Medulla oblongata (tissue), 1 donor: ENCODE results near the gene MAOB.
"Not testable (repeated sequence)": the region's sequence is repeated elsewhere in the genome, so short reads cannot be mapped to it uniquely, and the experiment has no call there.

ENCODE experiments used
- DNase-seq: peaks from one replicate; pipeline ENCODE4 v3.0.0-alpha.2; 2015; ENCODE audit errors: extremely low spot score

The MAOB gene

DNA sequence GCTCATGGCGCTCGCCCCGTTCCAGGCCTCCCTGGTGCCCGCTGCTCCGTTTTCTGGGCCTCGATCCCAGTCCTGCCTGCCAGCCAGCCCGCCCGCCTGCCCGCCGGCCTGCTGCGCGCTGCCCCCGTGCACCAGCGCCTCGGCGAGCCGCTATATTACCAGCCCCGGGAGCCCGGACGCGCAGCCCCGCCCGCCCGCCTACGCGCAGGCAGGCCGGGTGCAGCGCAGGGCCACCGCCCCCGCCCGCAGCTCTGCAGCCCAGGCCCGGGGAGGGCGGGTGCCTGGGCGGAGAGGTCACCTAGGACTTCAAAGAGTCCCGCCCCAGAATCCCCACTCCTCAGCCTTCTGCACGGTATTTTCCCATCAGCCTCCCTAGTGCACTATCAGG is at the start of gene MAOB:
Gene MAOB, minus strand, starts transcription at position 157 of the 388 bp plus-strand sequence. Its CDS starts 151 bp downstream, at position 6.
- DNase-seq, result peak; percentile 3

DNA sequence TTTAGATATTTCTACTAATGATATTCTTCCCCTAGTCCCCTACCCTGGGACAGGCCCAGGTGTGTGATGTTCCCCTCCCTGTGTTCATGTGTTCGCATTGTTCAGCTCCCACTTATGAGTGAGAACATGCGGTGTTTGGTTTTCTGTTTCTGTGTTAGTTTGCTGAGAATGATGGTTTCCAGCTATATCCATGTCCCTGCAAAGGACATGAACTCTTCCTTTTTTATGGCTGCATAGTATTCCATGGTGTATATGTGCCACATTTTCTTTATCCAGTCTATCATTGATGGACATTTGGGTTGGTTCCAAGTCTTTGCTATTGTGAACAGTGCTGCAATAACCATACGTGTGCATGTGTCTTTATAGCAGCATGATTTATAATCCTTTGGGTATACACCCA is 39.8 kb upstream of the MAOB start:
- not testable (repeated sequence) for DNase-seq

DNA sequence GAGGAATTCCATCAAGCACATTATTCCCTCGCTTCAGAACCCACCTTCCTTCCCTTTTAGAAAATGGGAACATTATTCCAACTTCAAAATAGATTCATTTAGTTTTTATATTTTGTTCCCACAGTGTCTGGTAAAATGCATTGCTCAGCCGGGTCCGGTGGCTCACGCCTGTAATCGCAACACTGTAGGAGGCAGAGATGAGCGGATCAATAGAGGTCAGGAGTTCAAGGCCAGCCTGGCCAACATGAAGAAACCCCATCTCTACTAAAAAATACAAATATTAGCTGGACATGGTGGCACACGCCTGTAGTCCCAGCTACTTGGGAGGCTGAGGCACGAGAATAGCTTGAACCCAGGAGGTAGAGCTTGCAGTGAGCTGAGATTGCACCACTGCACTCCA is 28.5 kb upstream of the MAOB start:
- not testable (repeated sequence) for DNase-seq

DNA sequence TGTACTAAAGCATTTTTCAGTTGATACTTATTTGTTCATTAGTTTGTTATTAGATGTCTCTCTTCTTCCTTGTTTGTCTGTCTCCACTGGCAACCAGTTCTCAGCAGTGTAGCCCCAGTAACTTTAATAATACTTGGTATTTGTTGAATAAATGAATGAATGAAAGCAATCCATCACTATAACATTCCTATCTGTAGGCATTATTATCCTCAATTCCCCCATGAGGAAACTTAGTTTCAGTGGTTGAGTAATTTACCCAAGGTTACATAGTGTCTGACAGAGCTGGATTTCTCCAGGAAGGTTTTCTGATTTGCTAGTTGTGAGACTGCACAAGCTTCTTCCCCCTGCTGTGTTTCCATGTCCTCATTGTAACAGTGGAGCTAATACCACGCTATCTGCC is 27.8 kb upstream of the MAOB start:
- DNase-seq, result no peak

DNA sequence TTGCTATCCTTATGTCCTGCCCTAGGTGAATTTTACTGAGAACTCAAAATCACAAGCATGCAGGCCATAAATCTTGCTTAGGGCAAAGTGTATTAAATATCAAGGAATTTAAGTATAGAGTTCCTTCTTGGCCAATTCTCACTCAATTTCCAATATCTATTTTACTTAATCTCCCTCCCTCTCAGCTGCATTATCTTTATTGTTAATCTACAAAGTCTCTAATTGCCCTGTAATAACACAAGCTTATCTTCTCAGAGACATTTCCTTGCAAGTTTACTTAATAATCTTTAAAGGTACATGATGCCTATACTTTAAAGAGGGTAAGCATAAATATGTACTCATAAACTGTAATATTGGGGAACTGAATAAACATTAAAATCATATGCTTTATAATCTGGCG is 26.9 kb upstream of the MAOB start:
- DNase-seq, result no peak

DNA sequence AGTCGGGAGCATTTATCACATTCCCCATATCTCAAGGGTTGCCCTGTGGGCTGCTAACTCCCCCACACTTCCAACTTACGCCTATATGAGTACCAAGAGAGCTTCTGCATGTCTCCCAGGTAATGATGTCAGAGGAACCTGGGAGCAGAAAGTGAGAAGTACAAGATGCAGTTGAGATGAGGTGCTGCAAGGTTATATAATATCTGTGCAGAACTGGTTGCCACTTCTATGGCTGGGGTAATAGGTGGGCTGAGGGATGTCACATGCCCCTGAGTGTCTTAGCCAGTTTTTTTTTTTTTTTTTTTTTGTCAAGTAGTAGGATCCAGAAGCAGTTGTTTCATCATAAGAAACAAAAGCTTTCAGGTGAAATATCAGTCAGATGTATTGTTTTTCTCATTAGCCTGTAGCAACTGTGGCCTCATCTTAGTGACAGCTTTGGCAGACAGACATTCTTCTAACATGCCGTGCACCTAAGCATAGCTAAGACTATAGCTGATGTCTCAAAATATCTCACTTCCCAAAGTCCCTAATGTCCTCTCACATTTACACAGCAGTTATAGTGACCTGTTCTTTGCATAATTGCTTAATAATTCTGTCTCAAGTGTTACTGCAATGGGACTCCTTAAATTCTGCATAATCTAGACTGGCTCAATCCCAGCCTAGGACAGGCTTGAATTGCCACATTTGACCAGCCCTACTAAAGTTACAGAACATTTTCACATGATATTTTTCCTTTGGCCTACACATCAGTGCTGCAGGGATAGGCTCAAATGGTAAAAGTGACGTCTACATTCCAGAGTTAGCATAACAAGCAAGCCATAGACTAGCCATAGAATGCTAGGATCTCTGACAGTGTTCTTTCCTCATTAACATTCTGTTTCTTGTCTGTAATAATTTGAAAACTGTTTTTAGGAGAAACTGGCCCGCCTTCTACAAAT is 17.9 kb upstream of the MAOB start:
- DNase-seq, result no peak

DNA sequence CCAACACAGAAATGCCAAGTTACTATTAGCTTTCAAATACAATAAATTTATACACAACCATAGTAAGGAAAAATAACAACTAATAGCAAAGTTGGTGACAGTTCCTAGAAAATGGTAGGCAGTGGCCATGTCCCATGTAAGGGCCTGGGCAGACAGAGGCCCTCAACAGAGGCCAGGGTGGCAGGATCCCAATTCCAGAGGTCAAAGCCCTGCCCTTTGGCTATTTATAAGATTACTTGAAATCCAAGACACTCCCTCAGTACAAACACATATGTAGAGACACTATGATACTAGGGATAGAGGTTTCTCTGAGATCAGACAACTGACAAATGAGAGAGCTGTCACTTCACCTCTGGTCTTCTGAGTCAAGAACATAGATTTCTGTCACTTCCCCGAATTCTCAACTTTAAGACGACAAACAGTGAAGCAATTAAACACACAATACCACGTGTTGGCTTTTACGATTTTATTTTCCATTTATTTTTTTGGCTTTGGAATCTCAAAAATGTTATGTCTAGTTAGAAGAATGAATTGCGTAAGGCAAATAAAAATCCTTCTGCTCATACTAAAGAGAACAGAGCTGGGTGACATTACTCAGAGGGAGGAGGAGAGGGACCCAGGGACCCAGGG is 16.3 kb upstream of the MAOB start:
- DNase-seq, result no peak

DNA sequence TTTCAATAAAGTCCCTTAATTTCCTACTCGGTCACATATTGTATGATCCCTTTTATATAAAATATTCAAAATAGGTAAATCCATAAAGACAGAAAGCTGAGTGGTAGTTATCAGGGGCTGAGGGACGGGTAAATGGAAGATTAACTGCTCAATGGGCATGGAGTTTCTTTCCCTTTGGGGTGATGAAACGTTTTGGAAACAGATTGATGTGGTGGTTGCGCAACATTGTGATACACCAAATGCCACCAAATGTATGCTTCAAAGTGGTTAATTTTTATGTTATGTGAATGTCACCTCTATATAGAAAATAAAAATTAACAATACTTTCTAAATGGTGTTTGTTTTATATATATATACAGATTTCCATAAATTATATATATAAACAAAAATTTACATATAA is 15.0 kb upstream of the MAOB start:
- DNase-seq, result no peak

DNA sequence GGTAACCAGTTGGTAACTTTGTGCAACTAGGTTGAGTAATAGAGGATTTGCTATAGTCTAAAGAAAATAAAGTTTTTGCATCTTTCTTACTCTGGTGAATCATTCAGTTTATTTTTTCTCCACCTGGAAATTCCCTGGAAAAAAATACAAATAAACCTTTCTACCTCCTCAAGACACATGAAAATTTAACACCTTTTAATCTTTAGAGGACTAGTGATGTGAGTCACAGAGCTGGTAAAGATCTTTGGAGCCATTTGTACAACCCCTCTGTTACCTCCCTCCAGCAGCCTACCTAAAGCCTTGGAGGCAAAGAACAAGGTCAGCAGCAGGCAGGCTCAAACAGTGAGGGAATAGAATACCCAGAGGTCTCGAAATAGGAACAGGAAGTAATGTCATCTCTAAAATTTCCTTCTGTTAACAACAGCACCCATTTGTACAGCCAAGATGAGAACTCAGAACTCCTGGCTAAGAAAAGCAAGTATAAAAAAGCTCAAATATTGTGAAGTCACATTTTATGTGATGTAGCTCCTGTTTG is 10.2 kb upstream of the MAOB start:
- DNase-seq, result no peak

DNA sequence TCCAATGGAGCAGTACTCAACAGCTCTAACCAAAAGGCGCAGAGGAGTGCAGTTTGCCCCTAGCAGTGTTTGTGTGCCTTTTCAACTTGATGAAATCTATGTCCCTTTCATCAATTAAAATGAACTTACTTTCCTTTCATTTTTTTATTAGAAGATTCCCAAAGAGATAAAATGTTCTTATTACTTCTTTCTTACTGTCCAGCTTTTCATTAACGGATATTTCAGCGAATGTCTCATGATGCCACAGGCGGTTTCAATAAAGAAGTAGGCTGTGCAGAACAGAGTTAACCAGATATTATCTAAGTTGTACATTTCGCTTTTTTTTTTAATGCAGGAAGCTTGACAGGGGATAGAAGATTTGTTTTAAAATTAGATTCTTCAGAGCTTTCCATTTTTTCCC is 3.4 kb upstream of the MAOB start:
- no peak for DNase-seq

DNA sequence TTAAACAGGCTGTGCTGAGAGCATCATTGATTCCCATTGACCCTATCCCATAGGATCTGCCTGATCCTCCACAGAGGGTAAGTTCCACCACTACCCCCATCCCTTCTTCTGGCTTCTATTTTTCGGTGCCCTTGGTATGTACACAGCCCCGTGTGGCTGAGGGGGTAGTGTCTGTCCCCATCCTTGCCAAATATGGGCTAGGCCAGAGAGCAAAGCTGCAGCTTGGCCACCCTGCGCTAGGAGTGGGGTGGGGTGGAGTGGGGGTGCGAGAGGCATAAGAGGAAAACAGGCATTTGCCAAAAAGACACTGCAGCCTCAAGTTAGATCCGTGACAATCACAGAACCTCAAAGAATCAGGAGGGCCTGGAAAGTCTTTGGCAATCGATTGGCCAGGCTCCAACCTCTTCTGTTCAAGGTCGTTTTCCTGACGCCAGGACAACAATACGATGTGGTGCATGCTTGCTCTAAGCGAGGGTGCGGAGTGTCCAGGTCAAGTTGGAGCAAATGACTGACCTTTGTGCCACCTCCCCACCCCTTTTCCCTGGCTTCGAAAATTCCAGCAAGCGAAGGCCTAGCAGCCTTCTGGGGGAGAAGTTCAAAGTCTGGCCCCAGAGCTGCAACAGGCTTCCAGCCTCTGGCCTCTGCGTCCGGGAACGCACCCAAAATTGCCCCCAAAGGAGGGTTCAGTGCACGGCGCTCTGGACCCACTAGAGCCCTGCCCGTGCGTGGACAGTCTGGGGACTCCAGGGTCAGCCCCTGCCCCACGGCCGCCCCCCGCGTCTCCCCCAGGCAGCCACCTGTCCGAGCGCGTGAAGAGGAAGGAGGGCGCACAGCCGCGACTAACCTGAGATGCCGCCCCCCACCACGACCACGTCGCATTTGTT is 598 bp downstream of the MAOB start:
- no peak for DNase-seq

DNA sequence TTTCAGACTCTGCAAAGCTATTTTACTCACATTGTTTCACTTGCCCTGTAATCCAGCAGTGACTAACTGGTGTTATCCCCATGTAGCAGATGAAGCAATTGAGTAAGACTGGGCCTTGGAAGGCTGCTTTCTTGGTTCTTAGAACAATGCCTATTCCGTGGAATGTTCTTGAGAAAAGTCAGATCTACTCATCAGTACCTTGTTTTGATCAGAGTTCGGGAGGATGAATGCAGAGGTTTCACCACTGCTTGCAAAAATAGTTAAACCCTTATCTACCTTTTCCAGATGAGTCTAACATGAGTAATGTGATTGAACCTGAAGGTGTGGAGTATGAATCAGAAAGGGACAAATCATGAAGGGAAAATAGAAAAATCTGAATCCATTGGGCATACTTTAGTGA is 1.8 kb downstream of the MAOB start:
- DNase-seq, result no peak

DNA sequence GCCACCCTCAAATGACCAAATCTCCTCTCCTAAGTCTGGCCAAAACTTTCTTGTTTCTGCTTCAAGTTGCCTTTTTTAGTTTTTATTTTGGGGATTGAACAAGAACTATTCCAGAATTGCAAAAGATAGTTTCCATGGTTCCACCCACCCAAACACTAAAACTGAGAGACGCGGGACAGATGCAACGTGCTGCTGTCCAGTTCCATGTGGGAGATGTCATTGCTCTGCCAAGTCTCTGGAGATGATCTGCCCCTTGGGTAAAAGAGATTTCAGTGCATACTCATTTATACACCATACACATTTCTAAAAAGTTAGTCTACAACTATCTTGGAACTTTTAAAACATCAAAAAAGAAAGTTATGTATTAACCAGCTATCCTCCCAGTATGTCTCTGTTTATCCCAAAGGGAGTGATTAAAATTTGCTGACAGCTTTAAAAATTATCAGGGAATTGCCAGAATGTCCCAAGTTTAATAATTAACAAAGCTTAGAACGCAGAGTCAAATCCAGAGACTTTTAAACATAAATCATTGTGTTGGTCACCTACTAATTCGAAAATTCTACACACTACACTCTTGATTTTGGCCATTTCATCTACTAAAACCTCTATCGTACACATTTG is 3.2 kb downstream of the MAOB start:
- no peak for DNase-seq

DNA sequence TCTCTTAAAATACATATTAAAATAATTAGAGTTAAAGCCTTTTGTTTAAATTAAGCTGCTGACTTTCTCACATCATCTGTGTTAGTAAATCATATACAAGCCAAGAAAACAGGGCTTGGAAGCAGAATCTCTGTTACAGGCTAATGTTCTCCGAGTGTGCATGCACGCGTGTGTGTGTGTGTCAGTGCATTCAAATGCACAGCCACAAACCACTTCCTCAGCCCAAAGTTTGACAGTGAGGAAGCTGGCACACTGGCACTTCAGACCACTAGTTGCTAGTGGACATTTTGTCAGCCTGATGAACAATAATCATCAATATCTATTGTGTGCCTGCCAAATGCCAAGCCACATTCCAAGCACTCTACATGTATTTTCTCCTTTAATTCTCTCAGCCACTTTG is 5.6 kb downstream of the MAOB start:
- no peak for DNase-seq

DNA sequence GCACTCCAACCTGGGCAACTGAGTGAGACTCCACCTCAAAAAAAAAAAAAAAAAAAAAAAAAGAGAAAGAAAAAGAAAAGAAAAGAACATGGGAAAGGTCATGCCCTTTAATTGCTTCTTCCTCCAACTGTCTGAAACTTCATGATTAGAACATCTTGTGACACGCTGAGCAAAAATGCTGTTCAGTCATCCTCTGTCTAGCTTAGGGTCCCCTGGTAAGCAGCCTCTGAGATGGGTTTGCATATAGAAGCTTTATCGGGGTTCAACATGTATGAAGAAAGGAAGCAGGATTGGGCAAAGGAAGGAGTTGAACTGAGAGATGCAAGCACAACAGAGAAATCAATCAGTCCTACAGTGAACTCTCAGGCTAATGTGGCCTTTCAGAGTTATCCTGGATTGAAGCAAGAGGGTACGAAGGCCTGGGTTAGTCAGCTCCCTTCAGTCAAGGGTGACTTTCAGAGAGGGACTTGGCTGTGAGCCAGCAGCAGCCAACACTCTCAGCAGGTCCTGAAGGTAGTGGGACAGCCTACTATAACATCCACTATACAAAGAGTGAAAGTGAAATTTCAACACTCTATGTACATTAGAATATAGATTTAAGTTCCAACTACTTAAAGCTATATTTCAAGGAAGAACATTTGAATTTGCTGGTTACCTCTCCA is 11.4 kb downstream of the MAOB start:
- no peak for DNase-seq

DNA sequence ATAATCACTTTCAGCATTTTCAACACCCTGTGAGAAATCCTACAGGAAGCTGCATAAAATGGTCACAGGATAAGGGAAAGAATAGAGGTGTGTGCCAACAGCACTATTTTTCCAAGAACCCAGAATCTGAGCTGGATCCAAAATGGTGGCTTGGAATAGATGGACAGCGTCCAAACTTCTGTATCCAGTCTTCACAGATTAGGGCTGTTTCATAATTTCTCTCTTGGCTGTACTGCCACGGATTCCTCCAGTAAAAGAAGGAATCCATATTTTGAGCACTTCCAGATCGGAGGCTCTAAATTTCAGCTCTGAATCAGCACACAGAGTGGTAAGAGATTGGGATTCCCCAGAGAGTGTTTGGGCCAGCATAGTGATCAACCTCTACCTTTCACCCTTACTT is 12.2 kb downstream of the MAOB start:
- DNase-seq, result no peak

DNA sequence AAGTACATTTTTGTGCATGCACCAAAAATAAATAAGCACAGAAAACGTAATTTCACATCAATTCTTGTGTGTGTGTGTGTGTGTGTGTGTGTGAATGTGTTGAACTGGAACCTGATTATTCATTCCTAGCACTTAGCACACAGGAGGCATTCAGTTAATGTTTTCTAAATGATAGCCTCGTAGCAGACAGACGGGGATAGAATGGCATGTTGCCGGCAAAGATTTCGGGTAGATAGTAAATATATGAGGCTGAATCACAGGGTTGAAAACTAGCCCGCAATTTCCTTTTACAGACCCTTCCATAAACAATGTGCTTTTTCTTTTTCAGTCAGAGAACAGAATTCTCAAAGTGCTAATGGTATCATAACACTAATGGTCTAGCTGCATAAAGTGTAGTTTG is 13.5 kb downstream of the MAOB start:
- DNase-seq, result no peak

DNA sequence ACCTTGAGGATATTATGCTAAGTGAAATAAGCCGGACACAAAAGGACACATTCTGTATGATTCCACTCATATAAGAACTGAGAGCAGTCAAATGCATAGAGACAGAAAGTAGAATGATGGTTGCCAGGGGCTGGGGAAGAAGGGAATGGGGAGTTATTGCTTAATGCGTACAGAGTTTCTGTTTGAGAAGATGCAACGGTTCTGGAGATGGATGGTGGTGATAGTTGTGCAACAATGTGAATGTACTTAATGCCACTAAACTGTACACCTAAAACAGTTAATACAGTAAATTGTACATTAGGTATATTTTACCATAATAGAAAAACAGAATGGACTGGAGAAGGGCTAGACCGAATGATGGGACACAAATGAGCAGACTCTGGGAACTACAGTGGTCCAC is 15.8 kb downstream of the MAOB start:
- no peak for DNase-seq

DNA sequence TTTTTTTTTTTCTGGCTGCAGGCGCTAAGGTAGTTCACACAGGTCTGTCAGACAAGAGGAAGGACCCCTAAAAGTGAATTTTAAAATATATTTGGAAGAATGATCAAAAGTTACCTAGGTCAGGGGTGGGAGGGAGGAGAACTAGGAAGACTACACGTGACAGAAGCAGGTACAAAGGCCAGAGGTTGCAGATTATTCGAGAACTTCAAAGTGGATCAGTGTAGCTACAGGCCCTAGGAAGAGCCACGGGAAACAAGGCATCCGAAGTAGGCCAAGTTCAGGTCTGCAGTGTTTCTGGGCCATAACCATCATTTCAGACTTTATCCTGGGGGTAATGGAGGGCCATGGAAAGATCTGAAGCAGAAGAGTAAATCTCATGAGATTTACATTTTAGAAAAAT is 16.5 kb downstream of the MAOB start:
- no peak for DNase-seq

DNA sequence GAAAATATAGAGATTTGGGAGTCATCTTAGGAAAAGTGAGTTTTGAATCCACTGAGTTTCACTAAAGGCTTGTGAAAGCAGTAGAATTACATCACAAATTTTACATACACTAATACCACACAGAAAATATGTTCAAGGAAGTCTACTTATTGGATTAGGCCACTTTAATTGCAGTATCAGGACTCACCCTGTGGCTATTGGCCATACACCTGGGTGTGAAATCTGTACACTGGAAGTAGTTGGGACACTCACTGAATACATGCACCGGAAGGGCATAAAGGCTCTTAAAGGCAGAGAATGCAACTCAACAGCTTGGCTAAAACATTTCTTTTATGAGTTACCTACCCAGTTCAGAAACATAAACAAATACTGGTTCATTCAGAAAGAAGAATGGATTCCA is 19.8 kb downstream of the MAOB start:
- DNase-seq, result no peak

DNA sequence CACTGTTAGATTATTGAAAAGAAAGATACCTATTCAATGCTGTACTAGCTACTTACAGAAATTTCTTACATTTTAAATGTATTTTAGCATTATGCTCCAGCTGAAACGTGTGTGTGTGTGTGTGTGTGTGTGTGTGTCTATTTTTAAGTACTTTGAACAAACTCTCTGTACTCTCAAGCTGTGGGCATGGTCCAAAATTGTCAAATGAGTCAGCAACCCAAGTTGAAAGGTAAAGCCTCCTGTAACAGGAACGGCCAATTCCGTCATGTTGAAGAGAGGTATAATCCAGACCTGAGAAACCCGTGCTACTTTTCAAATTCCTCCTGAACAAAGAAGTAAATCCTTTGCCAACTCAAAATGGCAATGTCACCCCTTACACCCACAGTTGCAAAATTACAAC is 20.5 kb downstream of the MAOB start:
- DNase-seq, result no peak
